ENCODE results near the gene TMUB2. TPM values are rescaled to one million over a fixed set of nuclear protein-coding genes. Genes with fewer than 3 reads are reported as not detected.

TMUB2 gene
- total and polyA plus RNA-seq, 2 of the 13 experiments (the other 11 are each of a cell fraction or from before 2014, with no cell fraction given): 26.9 to 50.8 TPM

- no peak for TF ChIP-seq BCL3 (CRISPR knock-in tag; IDR thresholded peaks at IDR 0.05)
- no peak for TF ChIP-seq ZNF552 (CRISPR knock-in tag; IDR thresholded peaks at IDR 0.05; ENCODE audit: borderline replicate concordance)
- TF ChIP-seq ZSCAN21 (CRISPR knock-in tag; IDR thresholded peaks at IDR 0.05; ENCODE audit: borderline replicate concordance): no peak
- no peak for TF ChIP-seq ZBTB44 (CRISPR knock-in tag; IDR thresholded peaks at IDR 0.05)
- peak; percentile 11 for TF ChIP-seq SRSF1 (optimal IDR thresholded peaks at IDR 0.05; ENCODE audit: low read depth, low read length)
- TF ChIP-seq NFRKB (IDR thresholded peaks at IDR 0.05): no peak
- no peak for TF ChIP-seq NCOA5 (CRISPR knock-in tag; IDR thresholded peaks at IDR 0.05)
- TF ChIP-seq ZNF362 (CRISPR knock-in tag; IDR thresholded peaks at IDR 0.05; ENCODE audit: borderline replicate concordance): peak; percentile 39; the same call in 1 of the 2 replicates
- TF ChIP-seq ADNP (CRISPR knock-in tag; IDR thresholded peaks at IDR 0.05): no peak
- TF ChIP-seq ZFP41 (CRISPR knock-in tag; IDR thresholded peaks at IDR 0.05; ENCODE audit: borderline replicate concordance): no peak
- peak; percentile 75; the same call in 1 of the 2 replicates for TF ChIP-seq ZBTB10 (CRISPR knock-in tag; IDR thresholded peaks at IDR 0.05; ENCODE audit: borderline replicate concordance)
- no peak for TF ChIP-seq HMG20B (CRISPR knock-in tag; conservative IDR thresholded peaks at IDR 0.05)
- no peak for TF ChIP-seq ZFP36 (IDR thresholded peaks at IDR 0.05; ENCODE audit: borderline replicate concordance, low read depth, low read length, partially characterized antibody)
- TF ChIP-seq REL (CRISPR knock-in tag; conservative IDR thresholded peaks at IDR 0.05): no peak
- TF ChIP-seq ZNF296 (CRISPR knock-in tag; conservative IDR thresholded peaks at IDR 0.05): no peak
- no peak for TF ChIP-seq HNF1A (IDR thresholded peaks at IDR 0.05; ENCODE audit: low read depth)
- TF ChIP-seq HNF1A (CRISPR knock-in tag; IDR thresholded peaks at IDR 0.05; ENCODE audit: borderline replicate concordance): no peak
These were observed 35.5 kb downstream of the TMUB2 start (continued) for GRCh38 chr17:44222112-44222869.

All from HepG2 (cell line).